Activated T-helper 1 cell treated with anti-CD3 and anti-CD28 coated beads, Interleukin-2, amount 50 U/mL, for 16 hours (primary cell): Measurements from ENCODE around the gene NFRKB.
A peak's percentile ranks its signal among the peaks of the same experiment; 100 is the strongest.

Experiments
- DNase-seq, 2 donors: peaks; one replicate each; pipeline ENCODE4 v3.0.0-alpha.2; 2020; ENCODE audit warnings: low read depth in 1 of 2, low spot score in 1 of 2

NFRKB gene

DNA sequence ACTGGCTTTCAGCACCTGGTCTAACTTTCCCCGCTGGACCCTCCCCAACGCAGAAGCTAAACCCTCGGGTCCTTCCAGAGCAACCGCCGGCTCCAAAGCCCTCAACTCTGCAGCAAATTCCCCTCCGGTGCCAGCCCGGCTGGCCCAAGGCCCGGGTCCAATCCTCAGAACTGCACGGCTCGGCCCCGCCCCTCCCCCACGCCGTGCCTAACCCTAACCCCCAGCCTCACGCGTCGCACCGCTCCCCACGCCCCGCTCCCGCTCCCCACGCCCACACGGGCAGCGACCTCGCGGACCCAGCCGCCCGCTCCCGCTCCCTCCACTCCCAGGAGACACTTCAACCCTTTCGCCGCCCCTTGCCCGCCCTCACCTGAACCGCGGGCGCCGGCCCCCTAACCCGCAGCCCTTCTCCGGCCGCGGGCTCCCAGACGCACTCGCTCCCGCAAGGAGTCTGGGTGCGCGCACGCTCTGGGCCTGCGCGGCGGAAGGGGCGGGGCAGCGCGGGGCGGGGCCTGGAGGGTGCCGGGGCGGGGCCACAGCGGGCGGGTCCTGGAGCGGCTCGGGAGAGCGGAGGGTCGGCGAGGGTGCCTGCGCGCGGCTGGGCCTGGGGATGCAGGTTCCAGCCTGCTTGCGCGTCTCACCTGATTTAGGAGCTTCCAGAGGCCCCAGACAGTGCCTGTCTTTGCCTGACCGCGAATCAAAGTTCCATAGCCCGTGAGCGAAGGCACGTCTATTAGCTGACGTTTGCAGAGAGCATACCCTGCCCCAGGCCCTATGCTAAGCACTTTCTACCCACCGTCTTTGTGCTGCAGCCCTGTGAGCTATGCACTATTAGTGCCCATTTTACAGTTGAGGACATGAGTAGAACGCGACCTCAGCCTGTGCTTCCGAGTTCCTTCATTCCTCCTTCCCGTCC lies at the start of gene NFRKB:
TSS of gene NFRKB (minus strand) at position 453 of the 916 bp plus-strand sequence. CDS start 2,729 bp downstream, outside the sequence.
- DNase-seq: peak; percentile 82 to 83

DNA sequence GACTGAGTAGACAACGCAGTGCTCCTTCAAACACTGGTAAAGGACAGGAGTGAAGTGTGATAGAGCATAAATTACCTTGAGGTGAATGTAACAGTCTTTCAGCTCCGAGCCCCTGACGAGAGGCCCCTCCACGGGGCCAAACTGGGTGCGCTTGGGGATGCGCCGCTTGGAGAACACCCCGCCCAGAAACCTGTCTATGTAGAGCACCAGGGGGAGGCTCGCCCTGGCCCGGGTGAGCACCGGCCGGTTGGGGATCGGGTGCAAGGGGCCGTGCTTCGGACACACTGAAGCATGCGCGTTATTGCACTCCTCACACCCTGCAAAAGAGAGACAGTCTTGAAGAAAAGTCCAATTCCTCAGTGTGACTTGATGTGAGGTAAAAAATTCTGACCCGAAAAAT lies 49.3 kb upstream of the NFRKB start:
- DNase-seq: no peak

DNA sequence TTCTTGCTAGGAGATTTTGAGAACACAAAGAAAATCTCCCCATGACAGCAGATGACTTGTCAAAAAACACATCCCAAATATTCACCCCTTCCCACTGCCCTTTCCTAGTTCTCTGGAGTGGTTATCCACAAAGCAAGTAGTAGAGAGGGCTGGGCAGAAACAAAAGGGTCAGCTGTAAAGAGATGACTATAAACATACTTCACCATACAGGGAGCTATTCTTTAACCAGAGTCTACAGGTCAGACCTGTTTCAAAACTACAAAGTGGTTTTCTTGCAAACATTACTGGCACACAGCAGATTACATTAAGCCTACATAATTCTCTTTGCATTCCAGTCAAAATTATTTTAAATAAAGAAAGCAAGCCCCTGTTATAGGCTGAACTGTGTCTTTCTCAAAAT lies 47.7 kb upstream of the NFRKB start:
- DNase-seq: no peak

DNA sequence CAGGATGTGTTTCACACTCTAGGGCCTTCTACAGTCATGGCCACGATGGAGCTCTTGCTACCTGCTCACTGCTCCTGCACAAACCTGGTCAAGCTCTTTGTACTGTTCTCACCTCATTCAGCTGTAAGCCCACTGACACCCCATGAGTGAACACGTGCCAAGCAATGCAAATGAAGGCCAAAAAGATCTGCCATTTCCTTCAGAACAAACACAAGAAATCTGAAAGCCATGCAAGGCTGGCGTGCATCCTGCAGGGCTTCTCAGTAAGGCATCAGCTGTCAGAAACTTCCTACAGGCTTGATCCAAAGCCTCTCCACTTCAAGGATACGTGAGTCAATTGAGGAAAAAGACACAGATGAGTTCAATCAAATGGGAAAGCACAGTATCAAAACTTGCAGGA lies 44.1 kb upstream of the NFRKB start:
- DNase-seq: no peak

DNA sequence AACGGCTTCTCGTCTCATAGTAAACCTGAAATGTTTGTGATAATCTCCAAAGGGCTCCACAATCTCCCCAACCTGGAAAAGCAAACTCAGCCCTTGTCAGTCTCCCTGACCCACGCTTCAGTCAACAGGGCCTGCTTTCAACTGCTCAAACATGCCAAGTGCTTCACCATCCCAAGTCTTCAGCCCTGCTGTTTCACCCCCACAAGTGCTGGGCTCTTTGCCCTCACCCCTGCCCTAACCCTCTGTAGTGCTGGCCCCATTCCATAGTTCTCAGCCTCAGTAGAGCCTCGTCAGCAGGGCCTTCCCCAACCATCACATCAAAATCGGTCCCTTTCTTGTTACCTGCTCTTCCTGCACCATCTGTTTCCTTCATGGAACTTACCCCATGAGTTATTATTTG lies 43.4 kb upstream of the NFRKB start:
- no peak for DNase-seq

DNA sequence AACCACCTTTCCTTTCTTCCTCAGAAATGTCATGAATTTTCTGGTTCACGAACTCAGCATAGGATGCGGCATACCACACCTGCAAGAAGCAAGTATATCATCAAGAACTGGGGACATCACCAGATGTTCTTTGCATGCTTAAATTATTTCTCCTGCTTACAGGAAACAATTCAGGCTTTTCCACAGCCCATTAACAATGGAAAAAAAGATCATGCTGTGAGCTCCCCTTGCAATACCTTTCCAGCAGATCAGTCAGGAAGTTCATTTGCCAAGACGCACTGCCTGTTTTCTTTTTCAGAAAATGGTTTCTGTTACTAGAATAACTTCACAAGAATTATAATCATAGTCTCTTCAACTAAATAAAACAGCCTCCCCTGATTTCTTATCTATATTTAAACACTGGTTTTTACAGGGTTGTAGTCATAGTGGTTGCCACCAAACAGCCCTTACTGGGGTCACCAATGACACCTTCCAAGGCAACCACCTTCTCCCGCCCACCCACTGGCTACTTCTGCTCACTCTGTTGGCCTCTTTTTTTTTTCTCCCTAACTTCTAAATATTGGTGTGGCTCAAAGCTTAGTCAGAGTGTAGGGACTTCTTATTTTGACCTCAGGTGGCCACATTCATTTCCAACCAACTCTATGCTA lies 42.3 kb upstream of the NFRKB start:
- DNase-seq: no peak

DNA sequence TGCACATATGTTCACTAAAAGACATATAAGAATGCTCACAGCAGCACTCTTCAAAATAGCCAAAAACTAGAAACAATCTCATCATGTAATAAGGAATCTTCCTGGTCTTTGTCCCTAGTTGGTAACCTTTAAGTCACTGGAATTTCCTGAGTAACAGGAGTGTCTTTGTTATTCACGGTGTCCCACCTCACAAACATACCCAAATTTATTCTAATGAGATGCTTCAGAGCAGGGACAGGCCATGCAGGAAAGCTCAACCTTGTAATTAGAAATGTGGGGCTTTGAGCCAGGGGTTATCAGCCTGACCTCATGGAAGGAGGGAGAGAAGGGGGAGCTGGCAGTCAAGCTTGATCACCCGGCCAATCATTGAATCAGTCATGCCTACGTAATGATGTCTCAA lies 40.3 kb upstream of the NFRKB start:
- DNase-seq: no peak

DNA sequence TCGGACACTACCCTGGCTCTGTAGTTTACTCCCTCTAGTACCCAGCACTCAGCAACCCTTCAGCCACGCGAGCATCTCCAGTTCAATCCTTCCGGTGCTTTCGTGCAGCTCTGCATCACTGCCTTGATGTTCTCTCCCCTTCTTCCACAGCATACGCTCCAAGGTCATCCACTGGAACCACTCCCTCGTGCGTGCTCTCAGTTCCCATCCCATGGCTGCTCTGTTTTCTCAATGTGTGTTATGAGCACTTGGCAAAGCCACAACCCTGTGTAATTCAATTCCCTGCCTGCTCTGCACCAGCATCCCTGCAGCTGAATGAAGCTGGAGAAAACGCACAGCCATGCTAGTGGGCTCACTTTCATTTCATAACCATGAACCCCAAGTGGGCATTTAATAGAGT lies 38.5 kb upstream of the NFRKB start:
- DNase-seq: no peak

DNA sequence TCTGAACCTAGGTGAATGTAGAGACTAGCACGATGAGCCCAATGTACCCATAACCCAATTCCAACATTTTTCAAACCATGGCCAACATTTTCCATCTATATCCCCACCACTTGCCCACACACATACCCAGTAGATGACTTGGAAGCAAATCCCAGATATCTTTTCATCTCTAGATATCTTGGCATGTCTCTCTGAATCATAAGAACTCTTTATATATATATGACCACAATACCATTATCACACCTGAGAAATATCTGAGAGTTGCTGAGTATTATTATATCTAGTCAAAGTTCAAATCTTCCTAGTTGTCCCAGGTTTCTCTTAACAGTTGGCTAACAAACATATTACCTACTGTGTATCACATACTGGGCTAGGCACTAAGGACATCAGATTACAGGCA lies 37.9 kb upstream of the NFRKB start:
- DNase-seq: no peak

DNA sequence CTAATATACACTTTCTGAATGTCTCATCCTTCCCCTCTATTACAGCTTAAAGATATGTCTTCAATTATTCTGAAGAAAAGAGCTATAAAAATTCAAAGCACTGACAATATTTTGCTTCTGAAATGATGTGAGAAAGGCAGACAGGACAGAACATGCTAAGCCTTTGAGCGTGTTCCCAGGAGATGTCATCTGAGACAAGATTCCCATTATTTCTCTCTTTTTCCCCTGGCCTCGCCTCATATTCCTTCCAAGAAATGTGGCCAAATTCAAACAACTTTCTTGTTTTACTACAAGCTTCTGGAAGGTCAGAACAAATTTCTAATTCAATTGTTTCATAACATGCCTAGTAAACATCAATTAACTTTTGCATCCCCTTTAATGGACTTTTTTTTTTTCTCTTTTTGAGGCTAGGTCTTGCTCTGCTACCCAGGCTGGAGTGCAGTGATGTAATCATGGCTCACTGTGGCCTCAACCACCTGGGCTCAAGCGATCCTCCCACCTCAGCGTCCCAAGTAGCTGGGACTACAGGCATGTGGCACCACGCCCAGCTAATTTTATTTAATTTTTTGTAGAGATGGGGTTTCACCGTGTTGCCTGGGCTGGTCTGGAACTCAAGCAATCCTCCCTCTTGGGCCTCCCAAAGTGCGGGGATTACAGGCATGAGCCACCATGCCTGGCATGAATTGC lies 37.1 kb upstream of the NFRKB start:
- DNase-seq: no peak

DNA sequence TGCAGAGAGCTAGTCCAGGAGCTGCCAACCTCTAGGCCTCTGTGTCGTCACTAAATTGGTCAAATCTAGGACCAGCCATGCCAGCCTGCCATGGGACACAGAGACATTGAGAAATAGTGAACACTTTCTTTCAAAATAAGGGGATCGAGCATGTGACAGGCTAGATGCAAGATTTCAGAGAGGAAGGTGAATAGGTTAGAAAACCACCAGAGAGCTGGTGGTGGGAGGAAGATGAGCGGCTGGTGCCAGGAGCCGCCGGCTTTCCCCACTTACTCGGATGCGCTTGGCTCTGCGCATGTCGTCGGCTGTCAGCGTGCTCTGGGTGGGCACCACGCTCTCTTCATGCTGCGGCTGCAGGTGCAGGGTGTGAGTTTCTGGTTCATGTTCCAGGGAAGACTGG lies 35.4 kb upstream of the NFRKB start:
- no peak for DNase-seq

DNA sequence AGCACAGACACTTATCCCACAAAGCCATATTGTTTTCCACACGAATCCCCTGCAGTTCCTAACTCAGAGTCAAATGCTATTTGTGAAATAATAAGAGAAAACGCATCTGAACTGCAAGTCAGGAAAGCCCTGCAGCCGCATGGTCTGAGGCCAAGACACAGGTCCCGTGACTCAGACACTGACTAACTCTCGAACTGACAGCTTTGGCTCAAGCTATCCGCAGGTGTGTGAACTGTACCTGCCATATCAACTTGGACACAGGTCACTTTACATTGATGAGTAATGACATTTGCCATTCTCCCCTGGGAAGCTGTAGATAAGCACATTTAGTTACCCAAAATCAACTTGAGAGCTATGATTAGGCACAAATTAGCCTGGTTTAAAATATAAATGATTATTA lies 34.9 kb upstream of the NFRKB start:
- no peak for DNase-seq

DNA sequence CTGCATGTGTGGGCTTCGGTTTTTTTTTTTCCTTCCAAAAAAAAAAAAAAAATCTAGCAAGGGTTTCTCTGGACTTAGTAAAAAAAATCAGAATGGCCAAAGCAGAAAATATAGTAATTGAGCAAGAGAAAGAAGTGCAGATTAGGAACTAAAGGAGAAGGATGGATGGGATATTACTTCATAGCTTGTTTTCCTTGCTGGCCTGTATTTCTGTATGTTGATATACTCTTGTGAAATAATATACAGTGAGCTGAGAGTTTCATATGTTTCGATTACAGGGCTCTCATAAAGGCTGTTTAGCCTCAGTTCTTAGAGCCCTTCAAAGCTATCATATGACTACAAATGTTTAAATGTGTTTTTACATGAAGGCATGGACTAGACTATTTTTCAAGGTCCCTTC lies 34.3 kb upstream of the NFRKB start:
- no peak for DNase-seq

DNA sequence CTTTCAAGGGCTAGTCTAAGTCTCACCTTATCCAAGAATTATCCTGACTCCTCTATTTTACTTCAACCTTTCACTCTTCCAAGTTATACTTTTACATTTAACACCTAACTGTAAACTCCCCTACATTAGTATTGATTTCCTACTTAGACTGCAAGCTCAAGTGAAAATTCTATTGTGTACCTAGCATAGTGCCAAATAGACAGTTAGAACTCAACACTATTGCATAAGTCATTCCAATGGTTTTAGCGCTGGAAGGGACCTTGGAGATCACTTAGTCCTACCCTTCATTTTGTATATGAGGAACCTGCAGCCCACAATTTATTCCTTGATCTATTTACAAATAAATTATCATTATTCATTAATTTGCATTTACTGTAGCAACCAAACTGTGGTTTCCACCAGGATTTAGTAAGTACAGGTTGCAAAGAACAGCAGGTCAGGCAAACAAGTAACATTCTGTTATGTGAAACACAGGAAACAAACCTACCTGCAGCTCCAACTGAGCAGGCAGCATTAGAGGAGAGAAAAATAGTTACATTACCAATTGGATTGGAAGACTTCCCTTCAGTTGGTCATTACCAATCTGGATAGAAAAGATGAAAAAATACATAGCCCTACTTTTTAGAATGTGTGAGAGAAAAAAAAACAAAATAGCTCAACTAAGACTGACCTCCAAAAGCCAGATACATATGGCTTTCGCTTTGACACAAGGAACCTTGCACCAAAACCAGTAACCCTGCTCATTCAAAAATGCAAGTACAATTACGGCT lies 33.7 kb upstream of the NFRKB start:
- no peak for DNase-seq

DNA sequence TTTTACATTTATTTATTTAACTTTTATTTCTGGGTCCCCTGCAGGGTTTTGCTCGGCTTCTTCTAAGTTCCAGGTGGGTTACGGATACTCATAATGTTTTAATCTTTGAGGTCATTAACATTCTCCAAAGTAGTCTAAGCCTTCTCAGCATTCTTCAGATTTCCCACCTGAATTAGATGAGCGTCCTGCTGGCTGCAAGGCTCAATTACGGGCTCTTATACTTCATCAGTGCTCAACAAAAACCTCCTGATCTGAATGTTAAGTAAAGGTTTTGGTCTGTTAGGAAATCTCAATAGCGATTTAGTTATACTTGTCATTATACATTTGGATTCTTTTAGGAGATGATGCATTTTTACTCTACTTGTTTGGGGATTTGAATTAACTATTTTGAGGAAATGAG lies 27.3 kb upstream of the NFRKB start:
- no peak for DNase-seq

DNA sequence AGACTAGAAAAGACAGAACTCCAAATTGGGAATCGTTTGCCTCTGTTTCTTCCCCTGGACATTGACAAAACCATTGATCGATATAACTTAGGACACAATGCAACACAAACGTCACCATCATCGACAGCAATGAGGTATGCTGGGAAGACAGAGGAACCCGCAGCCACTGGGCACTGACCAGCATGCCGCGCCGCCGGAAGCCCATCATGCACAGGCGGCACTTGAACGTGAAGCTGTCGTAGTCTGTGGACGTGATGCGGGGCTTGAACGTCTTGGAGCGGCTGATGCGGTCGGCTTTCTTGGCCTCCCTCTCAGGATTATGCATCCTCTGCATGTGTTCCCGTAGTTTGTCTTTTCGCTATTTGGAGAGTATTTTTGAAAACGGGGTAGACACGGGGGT lies 23.0 kb upstream of the NFRKB start:
- DNase-seq: no peak

DNA sequence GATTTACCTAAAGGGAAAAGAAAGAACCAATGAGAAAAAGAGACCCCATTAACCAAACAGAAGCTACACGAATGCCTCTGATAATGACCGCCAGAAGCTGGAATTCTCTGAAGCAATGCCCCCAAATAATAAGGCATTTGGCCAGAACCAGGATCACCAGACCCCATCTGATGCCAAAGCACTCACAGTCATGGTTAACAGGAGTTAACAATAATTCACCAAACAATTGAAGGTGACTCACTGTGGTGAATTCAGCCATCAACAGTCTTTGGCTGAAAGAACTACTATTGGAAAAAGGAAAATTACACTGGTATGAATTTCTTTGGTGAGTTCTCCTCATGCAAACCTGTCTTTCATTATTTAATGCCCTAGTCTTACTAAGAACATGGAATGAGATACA lies 21.9 kb upstream of the NFRKB start:
- DNase-seq: no peak

DNA sequence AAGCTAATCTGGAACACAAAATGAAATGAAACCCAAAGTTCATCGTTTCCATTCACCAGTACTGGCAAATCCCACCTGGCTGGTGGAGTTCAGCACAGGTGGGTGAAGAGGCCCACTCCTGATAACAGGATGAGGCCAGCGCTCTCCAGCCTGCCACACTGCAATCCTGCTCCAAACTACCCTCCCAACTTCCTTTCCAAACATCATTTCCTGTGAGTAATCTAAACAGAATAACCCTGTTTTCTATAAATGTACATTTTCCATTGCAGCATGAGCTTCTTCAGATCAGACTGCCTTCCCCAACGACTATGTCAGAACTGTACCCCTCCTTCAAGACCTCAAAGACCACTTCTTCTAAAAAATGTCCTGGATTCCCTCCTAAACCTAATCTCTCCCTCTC lies 15.9 kb upstream of the NFRKB start:
- no peak for DNase-seq

DNA sequence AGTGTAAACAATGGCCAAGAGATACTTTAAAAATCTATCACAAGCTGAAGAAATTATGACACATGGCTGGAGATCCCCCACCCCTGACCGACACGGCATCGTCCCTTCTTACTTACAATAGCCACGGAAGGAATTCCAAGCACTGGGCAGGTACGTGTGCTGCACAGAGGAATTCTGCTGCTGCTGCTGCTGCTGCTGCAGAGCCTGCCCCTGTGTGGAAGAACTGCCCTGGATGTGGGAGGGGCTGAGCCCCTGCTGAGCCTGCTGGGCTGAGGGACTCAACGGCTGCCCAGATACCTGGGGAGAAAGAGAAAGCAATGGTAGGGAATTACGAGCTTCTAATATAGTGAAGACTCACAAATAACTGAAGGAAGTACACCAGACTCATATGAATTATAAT lies 15.0 kb upstream of the NFRKB start:
- no peak for DNase-seq

DNA sequence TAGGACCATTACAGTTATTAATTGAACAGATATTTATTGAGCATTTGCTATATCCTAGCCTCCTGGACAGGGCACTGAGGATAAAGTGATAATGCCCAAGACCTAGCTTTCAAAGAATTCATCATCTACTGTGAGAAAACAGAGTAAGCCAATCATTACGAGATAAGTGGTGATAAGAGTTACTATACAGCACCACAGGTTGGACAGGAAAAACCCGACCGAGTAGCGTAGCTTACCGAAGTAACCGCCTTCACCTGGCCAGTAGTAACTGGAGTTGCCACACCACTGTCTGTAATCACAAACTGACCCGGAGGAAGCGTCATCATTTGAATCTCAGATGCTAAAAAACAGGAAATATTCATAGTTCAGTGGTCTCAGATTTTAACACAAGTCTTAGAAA lies 10.0 kb upstream of the NFRKB start:
- DNase-seq: no peak

DNA sequence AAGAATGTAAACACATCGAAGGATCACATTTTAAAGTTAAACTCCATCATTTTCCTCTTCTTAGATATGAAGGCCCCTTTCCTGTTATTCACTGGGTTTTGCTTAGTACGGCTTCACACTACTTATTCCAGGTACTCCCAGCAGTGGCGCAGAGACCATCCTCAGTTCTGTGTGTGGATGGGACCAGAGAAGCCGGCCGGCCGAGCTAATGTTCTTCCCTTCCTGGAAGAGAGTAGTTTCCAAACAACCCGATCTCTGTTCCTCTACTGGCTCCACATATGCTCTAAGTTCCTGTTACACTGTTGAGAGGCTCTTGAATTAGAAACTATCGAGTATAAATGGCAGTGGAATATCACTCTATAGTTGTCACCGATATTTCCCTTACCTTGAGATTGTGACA lies 684 bp upstream of the NFRKB start:
- DNase-seq: no peak
